GM19463 (cell line): Measurements from ENCODE around the gene UQCC3.
"Not testable (repeated sequence)": the region's sequence is repeated elsewhere in the genome, so short reads cannot be mapped to it uniquely, and the experiment has no call there.

Experiments used
- ATAC-seq: cut with Tn5 transposase; IDR thresholded peaks from one replicate; pipeline ENCODE4 v1.9.1; 2021; ENCODE audit warnings: mild to moderate bottlenecking, moderate library complexity; ENCODE audit not compliant: unreplicated experiment

UQCC3 gene

DNA sequence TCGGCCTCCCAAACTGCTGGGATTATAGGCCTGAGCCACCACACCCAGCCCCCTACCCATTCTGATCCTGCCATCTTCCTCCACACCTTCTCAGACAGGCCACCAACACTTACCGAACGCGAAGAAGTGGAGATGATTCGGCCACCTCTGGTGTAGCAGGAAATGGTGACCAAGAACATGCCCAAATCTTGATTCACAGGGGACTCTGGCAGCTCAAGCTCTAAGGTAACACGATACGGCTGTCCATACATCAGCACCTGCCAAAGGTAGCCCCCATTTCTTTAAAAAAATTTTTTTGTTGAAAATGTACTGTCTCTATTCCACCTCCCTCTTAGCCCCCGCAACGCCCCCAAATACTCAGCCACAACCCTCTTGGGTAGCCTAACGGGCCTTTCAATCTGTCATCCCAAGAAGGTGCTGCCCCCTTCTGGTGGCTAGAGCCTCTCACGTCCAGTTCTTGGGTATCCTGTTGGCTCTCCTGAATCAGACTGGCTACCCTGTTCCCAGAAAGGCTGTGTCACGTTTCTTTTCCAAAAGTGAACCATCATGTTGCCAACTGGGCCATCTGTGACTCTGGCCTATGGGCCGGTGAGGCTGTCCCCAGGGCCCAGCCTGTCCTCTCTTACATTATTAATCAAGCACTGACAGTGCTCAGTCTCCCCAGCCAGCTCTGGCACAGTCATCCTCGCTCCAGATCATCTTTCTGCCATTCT lies 23.1 kb downstream of the UQCC3 start:
- no peak for ATAC-seq

DNA sequence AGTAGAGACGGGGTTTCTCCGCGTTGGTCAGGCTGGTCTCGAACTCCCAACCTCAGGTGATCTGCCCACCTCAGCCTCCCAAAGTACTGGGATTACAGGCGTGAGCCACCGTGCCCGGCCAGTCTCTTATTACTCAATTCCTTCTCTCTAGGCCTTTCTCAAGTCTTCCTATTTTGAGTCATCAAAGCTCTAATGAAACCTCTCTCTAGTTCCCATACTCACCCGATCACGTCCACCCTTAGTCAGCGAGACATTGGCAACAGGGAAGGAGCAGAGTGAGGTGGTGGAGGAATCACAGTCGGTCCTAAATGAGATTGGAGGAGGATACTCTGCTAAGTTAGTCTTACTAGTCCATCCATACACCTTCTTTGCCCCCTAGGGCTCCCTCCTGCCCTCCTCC lies 30.8 kb downstream of the UQCC3 start:
- no peak for ATAC-seq

DNA sequence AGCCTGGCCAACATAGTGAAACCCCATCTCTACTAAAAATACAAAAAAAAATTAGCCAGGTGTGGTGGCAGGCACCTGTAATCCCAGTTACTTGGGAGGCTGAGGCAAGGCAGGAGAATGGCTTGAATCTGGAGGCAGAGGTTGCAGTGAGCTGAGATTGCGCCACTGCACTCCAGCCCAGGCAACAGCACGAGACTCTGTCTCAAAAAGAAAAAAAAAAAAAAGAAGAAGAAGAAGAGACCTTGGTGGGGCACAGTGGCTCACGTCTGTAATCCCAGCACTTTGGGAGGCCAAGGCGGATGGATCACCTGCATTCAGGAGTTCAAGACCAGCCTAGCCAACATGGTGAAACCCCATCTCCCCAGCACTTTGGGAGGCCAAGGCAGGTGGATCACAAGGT lies 32.4 kb downstream of the UQCC3 start:
- not testable (repeated sequence) for ATAC-seq

DNA sequence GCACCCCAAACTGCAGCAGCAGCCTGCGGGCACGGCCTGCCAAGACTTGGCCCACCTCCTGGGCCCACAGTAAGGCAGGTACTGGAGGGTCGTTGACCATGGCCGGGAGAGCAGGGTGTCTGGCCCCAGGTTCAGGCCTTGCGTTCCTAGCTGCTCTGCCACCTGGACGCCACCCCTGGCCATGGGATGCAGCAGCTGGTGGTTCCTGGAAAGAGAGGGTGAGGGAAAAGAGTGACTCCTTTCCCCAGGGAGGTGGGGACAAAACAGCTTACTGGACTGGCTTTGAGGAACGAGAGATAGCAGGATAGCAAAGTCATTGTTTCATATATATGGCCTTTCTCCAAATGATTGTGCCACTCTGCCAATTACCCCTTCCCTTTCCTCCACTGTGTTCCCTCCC lies 33.9 kb downstream of the UQCC3 start:
- no peak for ATAC-seq

DNA sequence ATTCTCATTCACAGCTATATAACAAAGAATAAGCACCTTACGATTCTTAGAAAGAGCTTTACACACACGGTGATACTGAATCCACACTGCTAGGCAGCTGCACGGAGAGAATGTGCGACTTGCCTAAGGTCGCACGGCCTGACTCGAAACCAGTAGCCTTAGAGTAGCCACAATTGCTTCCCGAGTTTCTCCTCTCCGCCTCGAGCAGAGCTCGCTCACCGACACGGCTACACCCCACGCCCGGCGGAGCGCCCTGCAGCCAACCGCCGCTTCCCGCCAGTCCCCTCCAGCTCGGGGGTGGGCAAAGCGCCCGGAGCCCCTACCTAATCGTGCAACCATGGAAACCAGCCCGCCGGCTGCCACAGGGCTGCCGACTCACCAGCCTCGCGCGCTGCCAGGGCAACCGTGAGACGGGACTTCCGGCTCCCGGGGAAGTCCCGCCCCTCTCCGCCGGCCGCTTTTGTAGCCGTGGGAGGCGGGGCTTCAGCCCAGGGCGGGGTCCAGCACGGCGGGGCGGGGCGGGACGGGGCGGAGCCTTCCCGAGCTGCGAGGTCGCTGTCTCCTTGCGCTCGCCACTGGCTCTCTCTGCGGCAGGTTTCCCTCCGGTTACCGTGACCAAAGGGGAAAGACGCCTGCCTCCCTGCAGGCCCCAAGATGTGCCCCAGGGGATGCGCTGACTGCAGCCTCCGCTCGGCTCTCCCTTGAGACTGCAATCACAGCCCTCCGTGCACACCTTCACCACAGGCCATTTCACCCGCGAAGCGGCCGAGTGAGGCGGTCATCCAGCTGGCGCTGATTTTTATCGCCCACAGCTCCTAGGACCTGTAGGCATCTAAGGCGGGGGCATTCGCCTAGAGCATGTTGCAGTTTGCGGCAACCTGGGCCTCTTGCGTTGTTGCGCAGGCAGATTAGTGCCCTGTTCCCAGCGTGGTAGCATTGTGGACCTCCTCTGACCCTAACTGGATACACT lies 34.7 kb downstream of the UQCC3 start:
- ATAC-seq: peak; percentile 60

DNA sequence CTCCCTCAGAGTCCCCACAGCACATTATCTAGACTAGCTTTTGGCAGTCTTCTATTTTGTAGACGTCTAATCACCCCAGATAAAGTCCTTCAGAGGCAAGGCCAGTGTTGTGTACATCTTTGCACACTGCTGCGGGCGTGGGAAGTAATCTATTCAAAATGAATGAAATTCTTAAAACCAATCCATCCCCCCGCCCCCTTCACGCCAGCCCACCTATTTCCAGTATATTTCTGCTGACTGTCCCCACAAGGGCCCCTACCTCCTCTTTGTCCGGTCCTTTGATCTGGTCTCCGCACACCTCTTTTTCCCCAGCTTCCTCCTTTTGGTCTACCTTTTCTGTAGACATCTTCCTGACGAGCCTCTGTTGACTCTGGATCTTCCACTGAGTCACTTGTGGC lies 35.4 kb downstream of the UQCC3 start:
- no peak for ATAC-seq

DNA sequence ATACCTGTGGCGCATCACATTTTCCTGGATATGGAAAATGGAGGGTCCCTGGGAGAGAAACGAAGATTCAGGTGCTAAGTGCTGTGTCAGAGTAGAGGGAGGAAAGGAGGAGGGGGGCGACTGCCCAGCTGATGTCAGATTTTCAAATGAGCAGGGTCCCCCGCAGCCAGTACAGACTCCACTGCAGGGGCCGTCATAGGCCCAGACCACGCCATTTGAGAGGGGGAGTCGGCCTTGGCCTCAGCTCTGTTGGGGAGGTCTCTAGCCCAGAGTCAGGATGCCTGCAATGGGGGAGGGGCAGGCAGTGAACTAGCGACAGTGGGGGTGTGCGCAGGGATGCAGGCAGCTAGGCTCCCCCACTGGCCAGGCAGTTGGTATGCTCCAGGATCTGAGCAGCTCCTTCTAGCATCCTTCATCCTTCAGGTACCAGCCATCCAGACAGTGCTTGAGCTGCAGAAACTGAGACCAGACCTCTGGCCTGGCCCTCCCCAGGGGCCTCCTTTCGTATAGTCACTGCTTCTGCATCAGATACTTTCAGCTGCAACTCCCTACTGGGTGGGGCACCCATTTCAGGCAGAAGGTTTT lies 35.9 kb downstream of the UQCC3 start, which contains the start of the genes BSCL2 and GNG3:
Gene BSCL2, minus strand, starts transcription at position 148 of the 585 bp plus-strand sequence. CDS start 229 bp downstream, outside the sequence.
Gene GNG3, plus strand, starts transcription at position 400 of the 585 bp plus-strand sequence. CDS start 620 bp downstream, outside the sequence.
- no peak for ATAC-seq

DNA sequence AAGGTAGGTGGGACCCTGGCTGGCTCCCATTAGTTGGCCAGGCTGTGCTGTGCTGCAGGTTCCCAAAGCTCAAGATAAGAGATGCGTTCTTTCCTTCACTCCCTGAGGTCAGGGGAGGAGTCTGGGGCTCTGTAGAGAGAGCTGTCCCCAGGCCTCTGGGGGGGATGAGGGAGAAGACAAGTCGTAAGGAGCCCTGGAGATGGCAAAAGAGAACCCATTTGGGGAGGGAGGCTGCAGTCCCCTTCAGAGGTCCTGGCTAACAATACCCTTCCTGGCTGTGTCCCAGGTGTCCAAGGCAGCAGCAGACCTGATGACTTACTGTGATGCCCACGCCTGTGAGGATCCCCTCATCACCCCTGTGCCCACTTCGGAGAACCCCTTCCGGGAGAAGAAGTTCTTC lies 36.9 kb downstream of the UQCC3 start:
- ATAC-seq: no peak

DNA sequence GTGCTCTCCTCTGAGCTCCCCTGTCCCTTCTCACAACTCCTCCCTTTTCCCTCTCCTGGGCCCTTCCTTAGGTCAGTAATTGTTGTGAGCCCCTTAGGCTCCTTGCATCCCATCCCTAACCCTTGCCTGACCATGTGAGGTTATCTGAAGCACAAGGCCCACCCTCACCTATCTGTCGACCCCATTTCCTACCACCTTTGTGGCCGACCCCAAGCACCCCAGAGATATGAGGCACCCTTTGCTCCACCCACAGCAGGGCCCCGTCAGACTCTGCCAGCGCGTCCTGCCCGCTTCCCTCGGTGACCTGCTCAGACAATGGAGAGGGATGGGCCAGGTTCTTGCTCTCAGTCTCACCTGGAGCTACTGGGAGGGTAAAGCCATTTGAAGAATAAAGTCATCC lies 37.3 kb downstream of the UQCC3 start:
- ATAC-seq: no peak

DNA sequence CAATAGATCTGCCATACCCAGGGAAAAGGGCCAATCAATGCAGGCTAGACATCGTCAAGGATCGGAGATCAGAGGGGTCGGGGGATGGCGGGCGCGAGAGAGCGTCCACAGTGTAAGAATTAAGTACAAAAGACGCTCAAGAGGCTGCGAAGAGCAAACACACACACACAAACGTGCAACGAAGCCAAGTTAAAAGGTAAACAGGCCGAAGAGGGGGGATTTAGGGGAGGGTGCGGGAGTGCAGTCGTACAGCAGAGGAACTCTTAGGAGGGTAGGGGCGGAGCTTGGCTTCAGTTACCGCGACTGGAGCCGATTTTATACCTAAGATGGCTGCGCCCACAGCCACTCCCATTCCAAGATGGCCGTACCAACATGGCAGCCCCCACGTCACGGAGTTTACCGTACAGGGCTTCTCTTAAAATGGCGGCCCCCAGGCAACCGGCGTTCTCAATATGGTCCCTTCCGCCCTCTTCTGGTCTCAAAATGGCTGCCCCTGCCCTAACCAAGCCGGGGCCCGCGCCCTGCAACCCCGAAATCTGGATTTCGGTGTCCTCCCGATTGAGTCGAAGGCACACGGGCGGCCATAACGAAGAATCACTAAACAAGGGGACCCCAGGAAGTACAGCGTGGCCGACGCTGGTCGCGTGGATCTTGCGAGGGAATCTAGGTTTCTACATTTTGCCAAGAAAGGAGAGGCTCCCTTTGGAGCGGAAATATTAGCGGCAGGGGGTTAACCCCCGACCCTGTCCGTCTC lies 38.0 kb downstream of the UQCC3 start:
- ATAC-seq: peak; percentile 57

DNA sequence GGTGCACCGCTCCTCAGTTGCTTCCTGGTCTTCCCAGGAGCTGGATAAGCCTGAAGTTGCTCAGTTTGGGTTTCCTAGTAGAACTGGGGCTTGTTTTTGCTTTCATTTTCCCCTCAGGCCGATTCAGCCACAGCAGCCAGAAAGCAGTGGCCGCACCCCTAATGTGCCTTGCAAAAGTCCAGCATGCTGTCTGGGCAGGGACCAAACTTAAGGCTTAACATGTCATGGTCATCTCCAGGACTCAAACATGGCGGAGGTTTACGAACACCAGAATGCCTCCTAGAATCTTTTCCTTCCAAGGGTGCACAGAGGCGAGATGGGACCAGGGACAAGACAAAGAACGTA lies 38.5 kb downstream of the UQCC3 start:
- ATAC-seq: no peak

DNA sequence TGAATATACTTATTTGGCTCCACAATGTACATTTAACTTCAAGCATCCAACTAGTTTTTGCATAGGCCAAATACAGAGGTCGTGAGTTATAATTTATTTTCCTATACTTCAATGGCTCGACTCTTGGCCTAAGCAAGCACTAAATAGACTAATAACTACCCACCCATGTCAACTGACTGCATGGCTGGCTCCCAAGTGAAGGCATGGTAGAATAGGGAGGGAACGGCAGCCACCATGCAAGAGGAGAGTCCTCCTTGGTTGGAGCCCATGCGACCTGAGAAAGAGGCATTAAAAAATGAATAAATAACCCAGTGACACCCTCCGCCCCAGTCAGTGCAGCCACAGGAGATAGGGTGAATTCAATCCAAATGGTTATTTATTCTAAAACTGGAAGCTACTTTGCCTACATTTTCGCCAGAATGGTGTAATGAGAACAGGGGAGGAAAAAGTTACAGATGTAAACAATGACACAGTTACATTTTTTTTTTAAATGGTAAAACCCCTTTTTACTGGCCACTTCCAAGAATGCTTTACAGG lies 40.9 kb downstream of the UQCC3 start:
- no peak for ATAC-seq

DNA sequence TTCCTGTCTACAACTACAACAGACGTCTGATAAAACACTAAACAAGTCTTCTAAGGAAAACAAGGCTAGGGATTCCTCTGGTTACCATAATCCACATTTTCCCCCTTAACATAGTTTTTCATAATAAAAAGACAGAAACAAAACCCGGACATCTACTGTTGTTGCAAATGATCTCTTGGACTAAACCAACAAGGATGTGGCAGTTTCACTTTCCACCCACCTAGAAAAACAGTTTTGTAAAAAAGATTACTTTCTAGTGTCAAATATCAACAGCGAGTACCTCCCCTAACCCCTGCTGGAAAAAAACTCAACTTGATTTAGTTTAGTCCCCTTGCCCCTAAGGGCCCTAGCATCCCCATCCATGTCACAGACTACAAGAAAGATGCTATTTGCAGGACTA lies 41.4 kb downstream of the UQCC3 start:
- no peak for ATAC-seq

DNA sequence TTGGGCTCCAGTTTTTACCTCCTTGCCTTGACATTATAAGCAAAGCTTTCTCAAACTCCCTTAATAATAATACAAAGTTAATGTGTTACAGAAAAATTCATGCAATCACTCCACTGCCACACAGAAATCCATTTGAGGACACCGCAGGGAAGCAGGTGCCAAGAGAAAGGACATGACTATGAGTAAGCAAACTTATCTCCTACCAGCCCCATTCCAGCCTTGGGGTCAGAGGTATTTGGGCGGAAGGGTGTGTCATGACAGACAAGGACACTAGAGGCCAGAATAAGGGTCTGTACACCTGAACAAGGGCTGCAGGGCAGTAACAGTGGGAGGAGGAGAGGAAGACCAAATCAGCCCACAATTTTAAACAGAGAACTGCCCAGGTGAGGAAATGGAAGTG lies 41.9 kb downstream of the UQCC3 start:
- ATAC-seq: no peak

DNA sequence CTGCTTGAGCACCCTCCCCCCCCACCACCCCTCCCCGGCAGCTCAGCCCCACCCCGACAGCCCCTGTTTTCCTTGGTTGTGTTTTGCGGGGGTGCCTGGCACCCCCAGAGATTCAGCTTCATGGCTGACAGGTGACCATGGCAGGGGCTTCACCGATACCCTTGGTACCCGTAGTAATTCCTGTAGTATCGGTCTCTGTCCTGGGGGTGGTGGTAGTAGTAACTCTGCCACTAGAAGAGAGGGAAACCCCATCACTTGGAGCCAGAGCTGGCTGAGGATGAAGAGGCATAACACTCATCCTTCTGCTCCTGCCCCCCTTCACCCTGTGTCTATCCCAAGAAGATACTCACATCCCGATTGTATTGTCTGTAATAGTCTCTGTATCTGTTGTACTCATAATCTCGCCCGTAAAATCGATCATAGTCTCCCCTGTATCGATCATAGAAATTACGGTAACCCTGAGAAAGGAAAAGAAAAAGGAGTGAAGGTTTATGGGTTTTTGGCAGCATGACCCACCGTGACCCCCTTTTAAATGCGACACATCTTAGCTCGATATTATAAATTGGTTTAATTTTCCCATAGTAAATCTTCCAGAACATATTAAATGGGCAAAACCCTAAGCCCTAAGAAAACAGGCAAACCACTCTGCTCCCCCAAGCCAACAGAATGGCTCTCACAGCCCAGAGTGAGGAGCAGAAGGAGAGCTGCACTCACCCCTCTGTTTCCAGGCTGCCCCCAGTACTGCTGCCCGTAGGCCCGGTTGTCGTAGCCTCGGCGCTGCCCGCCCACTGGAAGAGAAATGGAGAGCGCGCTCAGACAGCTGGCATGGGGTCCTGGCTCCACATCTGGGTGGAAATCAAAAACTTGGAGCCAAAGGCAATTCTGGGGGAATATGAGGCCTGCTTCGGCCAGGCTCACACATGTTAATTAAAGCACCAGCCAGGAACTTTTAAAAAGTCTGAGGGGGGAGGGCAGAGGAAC lies 44.0 kb downstream of the UQCC3 start:
- no peak for ATAC-seq

DNA sequence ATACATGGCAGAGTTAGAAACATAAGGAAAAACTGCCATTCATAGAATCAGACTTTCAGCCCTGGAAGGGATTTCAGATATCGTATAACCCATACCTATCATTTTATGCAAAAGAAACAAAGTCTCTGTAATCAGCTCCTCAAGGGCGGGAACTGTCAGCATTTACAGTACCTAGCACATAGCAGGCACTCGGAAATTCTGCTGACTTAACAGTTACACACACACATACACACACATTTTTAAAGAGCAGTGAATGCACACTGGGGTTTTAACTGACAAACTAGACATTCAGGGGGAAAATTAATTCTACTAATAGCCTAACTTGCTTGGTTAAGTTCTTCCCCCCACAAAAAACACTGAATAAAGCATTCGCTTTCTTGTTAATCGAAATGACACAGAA lies 44.7 kb downstream of the UQCC3 start:
- ATAC-seq: no peak

DNA sequence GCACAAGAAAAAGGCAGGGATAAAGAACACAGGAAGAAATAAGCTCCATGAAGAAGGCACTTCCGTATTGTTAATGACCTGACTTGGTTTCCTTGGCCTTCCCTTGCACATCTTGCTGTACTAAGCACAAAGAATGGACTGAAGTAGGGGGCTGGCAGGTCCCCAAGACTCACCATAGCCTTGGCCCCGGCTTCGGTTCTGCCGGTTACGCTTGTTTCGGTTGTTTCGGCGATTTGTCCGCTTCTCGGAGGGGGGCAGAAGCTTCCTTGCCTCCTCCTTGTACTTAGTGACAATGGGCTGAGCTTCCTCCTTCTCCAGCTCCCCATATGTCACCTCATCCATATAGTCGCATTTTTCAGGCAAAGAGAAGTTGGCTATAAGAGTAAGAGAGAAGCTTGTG lies 45.3 kb downstream of the UQCC3 start:
- no peak for ATAC-seq

DNA sequence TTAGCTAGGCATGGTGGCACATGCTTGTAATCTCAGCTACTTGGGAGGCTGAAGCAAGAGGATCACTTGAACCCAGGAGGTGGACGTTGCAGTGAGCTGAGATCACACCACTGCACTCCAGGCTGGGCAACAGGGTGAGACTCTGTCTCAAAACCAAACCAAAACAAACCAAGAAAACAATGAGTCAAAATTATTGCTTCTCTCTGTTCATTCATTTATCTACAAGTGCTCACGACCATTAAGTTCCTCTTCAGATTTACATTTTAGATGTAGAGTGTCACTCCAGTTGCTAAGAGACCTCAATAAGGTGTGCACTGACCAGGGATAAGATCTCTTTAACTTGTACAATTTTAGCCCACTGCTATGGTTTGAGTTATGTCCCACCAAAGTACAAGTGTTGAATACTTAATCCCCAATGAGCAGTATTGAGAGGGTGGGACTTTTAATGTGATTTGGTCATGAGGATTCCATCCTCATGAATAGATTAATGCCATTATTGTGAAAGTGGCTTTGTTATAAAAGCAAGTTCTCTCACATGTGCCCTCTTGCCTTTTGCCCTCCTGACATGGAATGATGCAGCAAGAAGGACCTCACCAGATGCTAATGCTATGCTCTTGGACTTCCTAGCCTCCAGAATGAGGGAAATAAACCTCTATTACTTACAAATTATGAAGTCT lies 48.0 kb downstream of the UQCC3 start:
- ATAC-seq: no peak

DNA sequence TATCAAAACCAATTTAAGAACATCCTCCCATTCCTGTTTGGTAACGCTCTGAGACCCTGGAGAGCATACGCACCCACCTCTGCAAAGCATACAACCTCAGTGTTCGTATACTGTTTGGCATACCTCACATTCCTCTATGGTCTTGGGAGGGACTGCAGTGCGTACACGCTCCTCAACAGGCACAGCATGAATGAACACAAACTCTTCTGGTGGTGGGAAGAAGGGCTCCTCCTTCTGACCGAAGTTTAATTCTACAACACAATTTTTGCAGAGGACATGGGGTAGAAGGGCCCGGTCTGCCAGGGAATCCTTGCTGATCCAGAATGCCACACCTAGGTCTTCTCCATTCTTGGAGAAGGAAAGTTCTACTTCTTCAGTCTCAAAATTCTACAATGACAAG lies 50.5 kb downstream of the UQCC3 start:
- no peak for ATAC-seq
